Sigmoid colon (tissue), 7 donors: ENCODE measurements around the gene DENND4A. TPM values are rescaled to one million over a fixed set of nuclear protein-coding genes. Genes with fewer than 3 reads are reported as not detected.

ENCODE experiments used
- DNase-seq: peaks from one replicate; pipeline ENCODE4 v3.0.0-alpha.2; 2019
- H3K27ac ChIP-seq, 4 donors: fragments of 200-600 bp; sonication (generic); one replicate each; pipeline ENCODE4 v1.5.1; 2016 to 2019; ENCODE audit warnings: mild to moderate bottlenecking in 1 of 4
- H3K27me3 ChIP-seq, 3 donors: fragments of 200-600 bp; sonication (generic); one replicate each; pipeline ENCODE4 v1.5.1; 2019; ENCODE audit warnings: mild to moderate bottlenecking in 1 of 3
- H3K36me3 ChIP-seq, 4 donors: fragments of 200-600 bp; sonication (generic); one replicate each; pipeline ENCODE4 v1.5.1; 2016 to 2019
- H3K4me1 ChIP-seq, 4 donors: fragments of 200-600 bp; sonication (generic); one replicate each; pipeline ENCODE4 v1.5.1; 2017 to 2019
- H3K4me3 ChIP-seq, 4 donors: fragments of 200-600 bp; sonication (generic); one replicate each; pipeline ENCODE4 v1.5.1; 2017 to 2019; ENCODE audit warnings: mild to moderate bottlenecking in 2 of 4, moderate library complexity in 1 of 4
- H3K9me3 ChIP-seq, 4 donors: fragments of 200-600 bp in 3 of 4; sonication (generic) in 3 of 4; one replicate each; pipeline versions ENCODE4 v1.5.1 to v1.6.1; 2013 to 2019
- EP300 ChIP-seq, 4 donors: sonication (generic); formaldehyde crosslinking; IDR thresholded peaks; one replicate each; pipeline ENCODE4 v1.6.1; 2017; ENCODE audit warnings: antibody characterized with exemption in 4 of 4
- POLR2A ChIP-seq, 2 donors: fragments of 450-650 bp; IDR thresholded peaks; one replicate each; pipeline ENCODE4 v1.6.1; 2016; ENCODE audit warnings: antibody characterized with exemption in 2 of 2, mild to moderate bottlenecking in 2 of 2, moderate library complexity in 2 of 2
- POLR2AphosphoS5 ChIP-seq, 4 donors: sonication (generic); formaldehyde crosslinking; IDR thresholded peaks; one replicate each; pipeline ENCODE4 v1.6.1; 2017; ENCODE audit warnings: antibody characterized with exemption in 4 of 4
- WGBS, 2 donors: extraction: QIAGEN DNeasy Blood & Tissue Kit; methylation state at CpG; one replicate each; pipeline ENCODE4 v1.1.7; 2013; 5-methylcytosine and 5-hydroxymethylcytosine counted together
- intact Hi-C: fragments of 100-400 bp; cut with DNase I; formaldehyde crosslinking; loops from one replicate; pipeline ENCODE4 v1.15.1; 2023
- polyA plus RNA-seq, 3 donors: library from polyadenylated mRNA; stranded (reverse); fragments of 200-250 nt; gene quantifications; one replicate each; pipeline ENCODE4 v1.2.3, GENCODE V29; 2013
- total RNA-seq, 4 donors: library from RNA; depleted of rRNA; stranded (reverse); fragments of >200 nt; gene quantifications; one replicate each; pipeline ENCODE4 v1.1.0, GENCODE V29; 2016
- TF ChIP-seq, protein P1 (sequence below), 4 experiments: fragments of 450-650 bp in 3 of 4; fragments of 200-600 bp in 1 of 4; IDR thresholded peaks; one replicate each; pipeline ENCODE4 v1.5.1; 2016 to 2019; ENCODE audit warnings: antibody characterized with exemption in 4 of 4, mild to moderate bottlenecking in 3 of 4, moderate library complexity in 2 of 4
- donor health status: healthy with polysubstance abuse.
- donor health status: Bipolar disorder and iron deficiency.
- donor health status: healthy.

The DENND4A gene
- total RNA-seq: 10 to 100 TPM; 29.3 to 46.1 (median 43.9) TPM
- polyA plus RNA-seq: 10 to 100 TPM in 1 of 3 donors, 1 to 10 TPM in 2; 2.4 to 10.5 (median 4.9) TPM

DNA sequence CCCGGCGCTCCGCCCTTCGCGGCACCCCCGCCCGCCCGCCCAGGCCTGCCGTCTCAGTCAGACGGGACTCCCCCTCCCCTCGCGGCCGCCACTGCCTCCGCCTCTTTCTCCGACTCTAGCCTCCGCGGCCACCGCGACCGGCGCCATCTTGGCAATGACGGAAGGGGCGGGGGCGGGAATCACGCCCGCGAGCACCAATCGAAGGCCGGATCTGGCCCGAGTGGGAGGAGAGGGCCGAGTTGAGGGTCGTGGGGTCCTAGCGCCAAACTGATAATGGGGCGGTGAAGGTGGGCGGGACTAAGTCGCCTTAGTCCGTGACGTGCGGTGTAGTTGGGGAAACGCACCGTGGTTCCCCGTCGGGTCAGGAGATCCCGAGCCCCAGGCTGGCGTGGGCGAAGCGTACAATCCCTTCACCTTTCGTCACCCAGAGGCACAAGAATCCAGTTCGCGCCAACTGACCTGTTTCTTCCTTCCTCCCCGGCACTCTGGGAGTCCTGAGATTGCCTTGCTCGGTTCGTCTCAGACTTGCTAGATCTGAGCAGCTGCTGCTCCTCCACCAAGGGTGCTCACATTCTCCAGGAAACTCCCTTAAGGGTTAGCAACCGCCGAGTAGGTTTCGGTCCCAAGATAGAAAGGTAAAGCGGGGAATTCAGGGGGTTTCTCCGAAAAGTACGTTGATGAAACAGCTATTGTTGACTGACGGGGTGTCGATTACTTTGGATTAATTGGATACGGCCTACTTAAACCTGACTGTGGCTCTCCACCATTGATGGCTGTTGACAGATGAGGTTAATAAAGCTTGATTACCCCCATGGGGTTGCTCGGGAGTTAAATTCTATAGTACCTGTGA is at the start of gene DENND4A:
DENND4A (minus strand) TSS at position 156 of the 850 bp plus-strand sequence. CDS start 35,843 bp downstream, outside the sequence.
- H3K4me1 ChIP-seq: peaks cover 0 to 30% (median 19%) of the 10 kb centered on the region in 4 donors
- no peaks in the 10 kb centered on the region for H3K36me3 ChIP-seq
- DNase-seq: peak; percentile 99
- H3K27ac ChIP-seq: peak within 1 kb of the TSS; percentile 97 to 99 (median 98)
- no peaks in the 10 kb centered on the region for H3K27me3 ChIP-seq
- peak within 1 kb of the TSS; percentile 73 to 94 (median 82) for H3K4me3 ChIP-seq
- intact Hi-C loops: loop anchor here (1.0 to 2.0 kb wide), 2 partner anchors 40 to 77 kb away; partner anchors contain the start of gene RAB11A
- TF ChIP-seq POLR2AphosphoS5 (IDR thresholded peaks at IDR 0.05) (peak; percentile 93 to 96 (median 94)), POLR2A (IDR thresholded peaks at IDR 0.05) (peak; percentile 54 to 81), EP300 (IDR thresholded peaks at IDR 0.05) (peak in 1 of 4 donors; percentile 44)
- TF ChIP-seq, protein P1, sequence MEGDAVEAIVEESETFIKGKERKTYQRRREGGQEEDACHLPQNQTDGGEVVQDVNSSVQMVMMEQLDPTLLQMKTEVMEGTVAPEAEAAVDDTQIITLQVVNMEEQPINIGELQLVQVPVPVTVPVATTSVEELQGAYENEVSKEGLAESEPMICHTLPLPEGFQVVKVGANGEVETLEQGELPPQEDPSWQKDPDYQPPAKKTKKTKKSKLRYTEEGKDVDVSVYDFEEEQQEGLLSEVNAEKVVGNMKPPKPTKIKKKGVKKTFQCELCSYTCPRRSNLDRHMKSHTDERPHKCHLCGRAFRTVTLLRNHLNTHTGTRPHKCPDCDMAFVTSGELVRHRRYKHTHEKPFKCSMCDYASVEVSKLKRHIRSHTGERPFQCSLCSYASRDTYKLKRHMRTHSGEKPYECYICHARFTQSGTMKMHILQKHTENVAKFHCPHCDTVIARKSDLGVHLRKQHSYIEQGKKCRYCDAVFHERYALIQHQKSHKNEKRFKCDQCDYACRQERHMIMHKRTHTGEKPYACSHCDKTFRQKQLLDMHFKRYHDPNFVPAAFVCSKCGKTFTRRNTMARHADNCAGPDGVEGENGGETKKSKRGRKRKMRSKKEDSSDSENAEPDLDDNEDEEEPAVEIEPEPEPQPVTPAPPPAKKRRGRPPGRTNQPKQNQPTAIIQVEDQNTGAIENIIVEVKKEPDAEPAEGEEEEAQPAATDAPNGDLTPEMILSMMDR (IDR thresholded peaks at IDR 0.05): no peak
- WGBS, 2 donors: 0% methylated on average over 63 of the region's 63 CpGs
- no peaks in the 10 kb centered on the region for H3K9me3 ChIP-seq

- H3K4me3 ChIP-seq: no peak overlapping the region
- WGBS, 2 donors: 78 to 83% methylated on average over 11 of the region's 11 CpGs
These were observed 49.2 kb upstream of the DENND4A start for GRCh38 chr15:65841121-65841930.

GRCh38 chr15:65839985-65840384 is 47.9 kb upstream of the DENND4A start:
- no peak overlapping the region for H3K4me3 ChIP-seq
- no peak for TF ChIP-seq POLR2AphosphoS5 (IDR thresholded peaks at IDR 0.05)
- no peak for TF ChIP-seq POLR2A (IDR thresholded peaks at IDR 0.05)
- TF ChIP-seq, protein P1 (IDR thresholded peaks at IDR 0.05): no peak
- TF ChIP-seq EP300 (IDR thresholded peaks at IDR 0.05): no peak
- 69 to 84% methylated on average over 4 of the region's 4 CpGs for WGBS, 2 donors
- H3K9me3 ChIP-seq: no peaks in the 10 kb centered on the region
- DNase-seq: no peak
- no peaks in the 10 kb centered on the region for H3K27me3 ChIP-seq
- no peak overlapping the region for H3K27ac ChIP-seq
- H3K36me3 ChIP-seq: no peaks in the 10 kb centered on the region
- intact Hi-C loops: no loop called here
- peaks cover 0 to 13% (median 11%) of the 10 kb centered on the region in 4 donors for H3K4me1 ChIP-seq

More at GRCh38 chr15:65841121-65841930, 49.2 kb upstream of the DENND4A start:
- no peaks in the 10 kb centered on the region for H3K27me3 ChIP-seq
- H3K4me1 ChIP-seq: no peaks in the 10 kb centered on the region
- no peak for DNase-seq
- intact Hi-C loops: no loop called here
- TF ChIP-seq POLR2A (IDR thresholded peaks at IDR 0.05) (no peak), POLR2AphosphoS5 (IDR thresholded peaks at IDR 0.05) (no peak), EP300 (IDR thresholded peaks at IDR 0.05) (no peak)
- TF ChIP-seq, protein P1 (IDR thresholded peaks at IDR 0.05): no peak
- H3K36me3 ChIP-seq: no peaks in the 10 kb centered on the region
- no peaks in the 10 kb centered on the region for H3K9me3 ChIP-seq
- no peak overlapping the region for H3K27ac ChIP-seq

DNA sequence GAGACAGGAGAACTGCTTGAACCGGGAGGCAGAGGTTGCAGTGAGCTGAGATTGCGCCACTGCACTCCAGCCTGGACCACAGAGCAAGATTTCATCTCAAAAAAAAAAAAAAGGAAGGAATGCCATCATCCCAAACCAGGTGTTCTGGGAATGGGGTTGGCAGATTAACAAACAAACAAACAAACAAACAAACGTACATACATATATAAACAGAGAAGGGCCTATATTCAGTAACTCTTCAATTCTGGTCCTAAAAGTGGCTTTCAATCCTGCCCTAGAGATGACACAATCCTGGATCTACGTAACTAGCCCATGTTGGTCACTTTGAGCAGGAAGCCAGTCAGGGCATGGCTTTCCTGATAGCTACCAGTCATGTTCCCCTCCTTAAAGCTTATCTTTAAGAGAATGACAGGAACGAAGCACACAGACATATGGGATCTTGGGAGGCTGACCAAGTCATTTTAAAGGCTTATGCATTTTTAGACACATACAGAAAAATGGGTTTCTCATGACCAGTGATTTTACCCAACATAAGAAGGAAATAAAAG is 47.3 kb upstream of the DENND4A start:
- 84 to 90% methylated on average over 5 of the region's 5 CpGs for WGBS, 2 donors
- no peak for DNase-seq
- Histone ChIP-seq H3K4me1 (peaks cover 0 to 19% (median 15%) of the 10 kb centered on the region in 4 donors), H3K27ac (no peak overlapping the region), H3K36me3 (no peaks in the 10 kb centered on the region), H3K27me3 (no peaks in the 10 kb centered on the region), H3K9me3 (no peaks in the 10 kb centered on the region), H3K4me3 (no peak overlapping the region)
- intact Hi-C loops: no loop called here
- TF ChIP-seq POLR2AphosphoS5 (IDR thresholded peaks at IDR 0.05) (no peak), EP300 (IDR thresholded peaks at IDR 0.05) (no peak), POLR2A (IDR thresholded peaks at IDR 0.05) (no peak)
- TF ChIP-seq, protein P1 (IDR thresholded peaks at IDR 0.05): no peak
